Adipose tissue (tissue), 3 donors: ENCODE measurements around the gene ARFRP1. TPM values are rescaled to one million over a fixed set of nuclear protein-coding genes. Genes with fewer than 3 reads are reported as not detected.

ENCODE experiments used
- H3K27ac ChIP-seq: one replicate; pipeline ENCODE4 v1.5.1; 2013; ENCODE audit warnings: low read depth, low read length
- WGBS, 3 donors: extraction: QIAGEN DNeasy Blood & Tissue Kit; methylation state at CpG; one replicate each; pipeline ENCODE4 v1.1.7; 2013; 5-methylcytosine and 5-hydroxymethylcytosine counted together
- polyA plus RNA-seq, 3 donors: library from polyadenylated mRNA; stranded (reverse); fragments of 200-250 nt; gene quantifications; one replicate each; pipeline ENCODE4 v1.2.3, GENCODE V29; 2013
- donor health status: healthy with polysubstance abuse.
- donor health status: Bipolar disorder and iron deficiency.
- donor health status: healthy.

Gene ARFRP1
- polyA plus RNA-seq, 3 donors = 26.9 to 50.8 (median 40.9) TPM

DNA sequence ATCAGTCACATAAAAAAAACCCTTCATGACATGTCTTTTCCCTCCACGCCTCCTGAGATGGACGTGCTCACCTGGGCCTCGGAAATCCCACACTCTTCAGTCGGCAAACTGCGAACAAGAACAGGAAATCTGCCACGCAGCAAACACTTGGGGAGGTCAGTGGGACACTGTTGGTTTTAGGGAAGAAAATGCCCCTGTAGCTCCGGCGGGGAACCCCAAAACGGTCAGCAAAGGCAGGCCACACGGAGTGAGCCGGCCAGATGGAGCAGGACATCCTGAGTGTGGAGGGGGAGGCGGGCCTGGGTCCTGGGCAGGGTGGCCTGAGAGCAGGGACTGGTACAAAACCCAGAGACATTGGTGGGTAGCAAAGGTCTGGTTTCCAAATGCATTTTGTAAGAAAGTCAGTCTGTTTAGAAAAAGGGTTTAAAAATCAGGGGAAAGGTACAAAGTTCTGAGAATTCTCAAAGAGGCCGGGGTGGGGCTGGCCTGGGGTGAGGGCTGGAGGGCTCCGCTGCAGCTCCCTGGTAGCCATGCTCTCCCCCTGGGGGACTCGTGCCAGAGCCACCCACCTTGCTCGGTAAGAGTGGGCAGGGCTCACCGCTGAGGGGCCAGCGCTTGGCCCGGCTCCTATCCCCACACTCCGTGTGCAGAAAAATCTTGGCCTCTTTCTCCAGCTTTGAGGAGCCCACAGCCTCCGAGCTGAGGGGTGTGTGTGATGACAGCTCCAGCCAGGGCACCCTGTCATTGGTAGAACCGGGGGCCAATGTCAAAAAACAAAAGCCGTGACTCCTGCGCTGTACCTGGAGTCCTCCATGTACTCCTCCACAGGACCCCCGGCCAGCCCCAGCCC, 37.0 kb upstream of the ARFRP1 start:
- no peak overlapping the region for H3K27ac ChIP-seq
- WGBS, 3 donors = 71 to 80% (median 79%) methylated on average over 25 of the region's 25 CpGs

DNA sequence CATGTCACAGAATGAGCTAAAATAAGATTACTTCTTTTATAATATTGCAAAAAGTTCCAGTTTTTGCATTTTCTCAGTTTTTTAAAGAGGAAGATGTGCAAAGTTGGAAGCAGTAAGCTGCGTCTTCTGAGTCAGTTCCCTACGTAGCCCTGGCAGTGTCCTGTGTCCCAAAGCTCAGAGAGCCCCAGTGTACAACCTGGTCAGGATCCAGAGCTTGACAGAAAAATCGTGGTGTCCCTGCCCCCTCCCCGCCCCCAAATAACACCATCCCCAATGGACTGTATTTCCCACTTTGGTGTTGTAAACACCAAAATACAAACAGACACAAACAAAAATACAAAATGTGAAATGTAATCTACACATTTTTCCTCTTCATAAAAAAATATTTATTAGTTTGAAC, 36.4 kb upstream of the ARFRP1 start:
- WGBS, 3 donors = 61 to 73% (median 72%) methylated on average over 4 of the region's 4 CpGs
- H3K27ac ChIP-seq = no peak overlapping the region

DNA sequence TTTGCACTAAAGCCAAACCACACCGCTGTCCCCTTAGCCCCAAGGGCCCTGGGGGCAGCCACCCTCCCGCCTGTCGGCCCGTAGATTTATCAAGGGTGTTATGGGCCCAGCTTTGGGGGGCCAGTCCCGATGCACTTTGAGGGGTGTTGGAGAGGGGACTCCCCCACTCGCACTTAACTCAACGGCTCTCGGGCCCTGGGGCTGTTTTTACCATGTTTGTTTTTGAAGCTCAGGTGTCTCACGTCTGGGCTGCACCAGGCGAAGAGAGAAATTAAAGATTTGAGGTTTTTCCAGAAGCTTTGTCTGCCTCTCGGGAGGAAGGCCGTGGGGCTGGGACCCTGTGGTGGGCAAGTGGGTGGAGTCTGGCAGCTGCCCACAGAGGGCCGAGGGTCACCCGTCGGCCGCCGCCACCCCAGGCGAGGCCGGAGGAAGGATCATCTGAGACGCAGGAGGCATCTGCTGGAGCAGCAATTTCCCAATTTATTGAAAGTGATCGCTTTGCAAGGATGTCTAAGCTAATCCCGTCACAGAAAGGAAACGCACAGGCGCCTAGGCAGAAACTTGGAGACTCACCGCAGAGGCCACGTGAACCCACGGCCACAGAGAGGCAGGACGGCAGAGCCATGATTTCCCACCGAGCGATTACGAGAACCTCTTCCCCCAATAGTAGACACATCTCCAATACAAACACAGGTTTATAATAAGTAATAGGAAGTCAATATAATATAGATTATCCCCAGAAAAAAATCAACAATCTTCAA, 35.6 kb upstream of the ARFRP1 start:
- 84 to 88% (median 88%) methylated on average over 31 of the region's 31 CpGs for WGBS, 3 donors
- H3K27ac ChIP-seq = no peak overlapping the region

DNA sequence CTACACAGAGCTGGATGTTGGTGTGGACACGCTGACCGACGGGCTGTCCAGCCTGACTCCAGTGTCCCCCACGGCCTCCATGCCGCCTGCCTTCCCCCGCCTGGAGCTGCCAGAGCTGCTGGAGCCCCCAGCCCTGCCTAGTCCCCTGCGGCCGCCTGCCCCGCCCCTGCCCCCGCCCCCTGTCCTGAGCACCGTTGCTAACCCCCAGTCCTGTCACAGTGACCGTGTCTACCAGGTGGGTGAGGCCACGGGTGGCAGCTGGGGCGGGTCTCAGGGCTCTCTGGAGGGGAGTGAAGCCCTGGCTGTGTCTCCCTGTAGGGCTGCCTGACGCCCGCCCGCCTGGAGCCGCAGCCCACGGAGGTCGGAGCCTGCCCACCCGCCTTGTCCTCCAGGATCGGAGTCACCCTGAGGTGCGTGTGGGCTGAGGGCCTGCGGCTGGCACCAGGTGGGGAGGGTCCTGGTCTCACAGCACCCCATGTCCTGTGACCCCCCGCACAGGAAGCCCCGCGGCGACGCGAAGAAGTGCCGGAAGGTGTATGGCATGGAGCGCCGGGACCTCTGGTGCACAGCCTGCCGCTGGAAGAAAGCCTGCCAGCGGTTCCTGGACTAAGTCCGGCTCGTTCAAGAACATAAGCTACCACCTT, 34.7 kb upstream of the ARFRP1 start:
- 85 to 87% (median 86%) methylated on average over 29 to 37 of the region's 37 CpGs for WGBS, 3 donors
- no peak overlapping the region for H3K27ac ChIP-seq

DNA sequence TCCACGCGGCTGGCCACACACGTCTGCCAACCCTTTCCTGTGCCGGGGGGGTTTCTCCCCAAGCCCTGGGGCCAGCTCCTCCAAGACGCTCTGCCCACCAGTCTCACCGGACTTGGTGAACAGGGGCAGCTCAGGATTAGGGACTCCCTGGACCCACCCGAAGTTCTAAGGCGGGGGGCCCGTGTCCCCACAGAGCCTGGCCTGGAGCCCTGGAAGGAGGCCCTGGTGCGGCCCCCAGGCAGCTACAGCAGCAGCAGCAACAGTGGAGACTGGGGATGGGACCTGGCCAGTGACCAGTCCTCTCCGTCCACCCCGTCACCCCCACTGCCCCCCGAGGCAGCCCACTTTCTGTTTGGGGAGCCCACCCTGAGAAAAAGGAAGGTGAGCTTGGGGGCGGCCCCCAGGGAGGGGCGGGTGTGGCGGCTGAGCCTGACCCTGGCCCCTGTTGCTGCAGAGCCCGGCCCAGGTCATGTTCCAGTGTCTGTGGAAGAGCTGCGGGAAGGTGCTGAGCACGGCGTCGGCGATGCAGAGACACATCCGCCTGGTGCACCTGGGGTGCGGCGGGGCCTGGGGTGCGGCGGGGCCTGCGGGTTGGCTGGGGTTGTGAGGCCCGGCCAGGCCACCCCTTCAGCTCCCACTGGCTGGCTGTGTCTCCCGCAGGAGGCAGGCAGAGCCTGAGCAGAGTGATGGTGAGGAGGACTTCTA, 34.1 kb upstream of the ARFRP1 start:
- 69 to 79% (median 77%) methylated on average over 27 to 30 of the region's 30 CpGs for WGBS, 3 donors
- no peak overlapping the region for H3K27ac ChIP-seq

DNA sequence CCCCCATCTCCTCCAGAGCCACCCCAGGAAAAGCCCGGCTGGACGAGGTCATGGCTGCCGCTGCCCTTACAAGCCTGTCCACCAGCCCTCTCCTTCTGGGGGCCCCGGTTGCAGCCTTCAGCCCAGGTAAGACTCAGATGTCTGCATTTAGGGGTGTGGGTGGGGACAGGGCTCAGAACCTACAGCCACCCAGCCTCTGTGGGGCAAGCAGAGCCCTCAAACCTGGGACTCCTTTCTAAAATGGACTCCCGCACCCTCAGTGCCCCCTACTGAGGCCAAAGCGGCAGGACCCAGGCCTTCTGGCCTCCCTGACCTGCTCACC, 33.5 kb upstream of the ARFRP1 start:
- WGBS, 3 donors = 23 to 26% (median 24%) methylated on average over 6 of the region's 6 CpGs
- no peak overlapping the region for H3K27ac ChIP-seq

DNA sequence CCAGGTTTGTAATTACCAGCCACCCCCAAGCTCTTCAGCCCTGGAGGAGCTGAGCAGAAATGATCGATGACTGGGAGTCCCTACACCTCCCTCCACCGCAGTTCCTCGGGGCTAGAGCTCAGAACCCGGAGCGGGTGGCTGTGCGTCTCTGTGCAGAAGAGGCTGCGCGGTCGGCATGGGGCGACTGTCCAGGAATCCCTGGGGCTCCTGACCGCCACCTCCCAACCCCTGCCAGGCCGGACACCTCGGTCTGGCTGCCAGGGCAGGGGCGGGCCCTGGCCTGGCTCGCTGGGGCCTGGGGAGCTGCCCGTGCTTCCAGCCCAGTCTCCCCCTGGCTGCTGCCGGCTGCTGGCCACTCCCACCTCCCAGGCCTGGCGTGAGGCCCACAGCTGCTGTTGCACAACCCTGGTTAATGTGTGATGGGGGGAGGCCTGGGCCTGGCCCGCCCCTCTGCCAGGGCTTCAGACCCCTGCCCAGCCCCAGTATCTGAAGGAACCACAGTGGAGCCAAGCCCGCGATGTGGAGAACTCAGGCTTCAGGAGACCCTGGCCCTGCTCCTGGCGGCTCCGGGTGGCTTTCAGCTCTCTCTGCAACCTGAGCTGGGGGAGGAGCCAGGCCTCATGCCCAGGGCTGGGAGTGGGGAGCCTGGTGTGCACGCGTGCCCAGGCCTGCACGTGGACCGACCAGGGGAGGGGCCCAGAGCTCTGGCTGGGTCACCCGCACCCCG, 33.0 kb upstream of the ARFRP1 start:
- no peak overlapping the region for H3K27ac ChIP-seq
- 2 to 4% (median 3%) methylated on average over 27 to 29 of the region's 29 CpGs for WGBS, 3 donors

DNA sequence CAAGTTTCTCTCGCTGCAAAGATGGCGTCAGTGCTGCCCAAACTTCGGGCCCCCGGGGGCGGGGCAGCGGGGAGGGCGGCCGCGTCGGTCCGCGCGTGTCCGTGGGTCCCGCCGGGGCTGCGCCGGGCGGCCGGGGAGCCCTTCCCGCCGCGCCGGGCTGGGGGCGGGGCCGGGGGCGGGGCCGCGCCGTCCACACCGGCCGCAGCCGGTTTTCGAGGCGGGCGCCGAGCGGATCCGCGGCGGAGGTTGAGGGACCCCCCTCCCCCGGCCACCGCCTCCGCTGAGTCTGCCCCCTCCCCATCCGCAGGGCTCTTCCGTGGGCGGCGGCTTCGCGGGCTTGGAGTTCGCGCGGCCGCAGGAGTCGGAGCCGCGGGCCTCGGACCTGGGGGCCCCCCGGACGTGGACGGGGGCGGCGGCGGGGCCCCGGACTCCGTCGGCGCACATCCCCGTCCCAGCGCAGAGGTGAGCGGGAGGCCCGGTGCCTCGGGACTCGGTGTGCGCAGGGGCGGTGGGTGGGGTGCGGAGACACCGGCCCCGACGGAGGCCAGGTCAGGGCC, 32.4 kb upstream of the ARFRP1 start:
- no peak overlapping the region for H3K27ac ChIP-seq
- 0 to 1% (median 1%) methylated on average over 54 to 80 of the region's 80 CpGs for WGBS, 3 donors

DNA sequence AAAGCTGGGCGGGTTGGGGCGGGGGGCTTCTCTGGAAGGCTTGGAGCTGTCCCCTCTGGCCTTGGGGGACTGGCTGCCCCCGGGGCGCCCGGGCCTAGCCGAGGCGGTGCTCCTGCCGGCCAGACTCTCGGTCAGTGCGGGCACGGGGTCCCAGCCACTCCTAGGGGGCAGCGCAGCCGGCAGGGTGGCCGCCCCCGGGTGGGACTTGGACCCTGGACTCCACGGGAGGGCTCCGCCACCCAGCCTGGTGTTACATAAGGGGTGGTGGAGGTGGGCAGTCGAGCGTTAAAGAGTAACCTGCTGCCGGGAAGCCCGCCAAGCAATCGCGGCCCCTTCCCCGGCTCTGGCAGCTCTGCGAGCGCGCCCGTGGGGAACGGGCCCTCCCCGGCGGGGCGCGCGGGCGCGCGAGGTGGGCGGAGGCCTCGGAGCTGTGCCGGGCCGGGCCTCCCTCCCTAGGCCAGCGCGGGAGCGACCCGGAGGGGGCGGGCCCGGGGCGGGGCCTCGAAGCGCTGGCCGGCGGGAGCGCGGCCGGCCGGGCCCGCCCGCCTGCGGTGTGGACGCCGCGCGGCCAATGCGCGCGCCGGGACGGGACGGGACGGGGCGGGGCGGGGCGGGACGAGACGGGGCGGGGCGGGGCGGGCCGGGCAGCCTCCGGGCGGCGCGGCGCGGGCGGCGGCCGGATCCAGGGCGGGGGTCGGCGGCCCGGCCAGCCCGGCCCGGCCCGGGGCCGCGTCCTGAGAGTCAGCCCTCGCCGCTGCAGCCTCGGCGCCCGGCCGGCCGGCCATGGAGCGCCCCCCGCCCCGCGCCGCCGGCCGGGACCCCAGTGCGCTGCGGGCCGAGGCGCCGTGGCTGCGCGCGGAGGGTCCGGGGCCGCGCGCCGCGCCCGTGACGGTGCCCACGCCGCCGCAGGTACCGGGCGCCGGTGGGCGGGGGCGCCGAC, 31.6 kb upstream of the ARFRP1 start, which contains the start of gene SLC2A4RG:
Gene SLC2A4RG, plus strand, starts transcription at position 647 of the 940 bp plus-strand sequence. Its CDS starts 137 bp downstream, at position 784.
- 1 to 2% (median 1%) methylated on average over 40 to 130 of the region's 136 CpGs for WGBS, 3 donors
- no peak within 1 kb of the TSS for H3K27ac ChIP-seq

DNA sequence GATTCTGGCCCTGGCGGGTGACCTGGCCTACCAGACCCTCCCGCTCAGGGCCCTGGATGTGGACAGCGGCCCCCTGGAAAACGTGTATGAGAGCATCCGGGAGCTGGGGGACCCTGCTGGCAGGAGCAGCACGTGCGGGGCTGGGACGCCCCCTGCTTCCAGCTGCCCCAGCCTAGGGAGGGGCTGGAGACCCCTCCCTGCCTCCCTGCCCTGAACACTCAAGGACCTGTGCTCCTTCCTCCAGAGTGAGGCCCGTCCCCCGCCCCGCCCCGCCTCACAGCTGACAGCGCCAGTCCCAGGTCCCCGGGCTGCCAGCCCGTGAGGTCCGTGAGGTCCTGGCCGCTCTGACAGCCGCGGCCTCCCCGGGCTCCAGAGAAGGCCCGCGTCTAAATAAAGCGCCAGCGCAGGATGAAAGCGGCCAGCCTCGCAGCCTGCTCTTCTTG, 30.9 kb upstream of the ARFRP1 start:
- H3K27ac ChIP-seq = no peak overlapping the region
- WGBS, 3 donors = 14 to 21% (median 19%) methylated on average over 18 to 26 of the region's 26 CpGs

DNA sequence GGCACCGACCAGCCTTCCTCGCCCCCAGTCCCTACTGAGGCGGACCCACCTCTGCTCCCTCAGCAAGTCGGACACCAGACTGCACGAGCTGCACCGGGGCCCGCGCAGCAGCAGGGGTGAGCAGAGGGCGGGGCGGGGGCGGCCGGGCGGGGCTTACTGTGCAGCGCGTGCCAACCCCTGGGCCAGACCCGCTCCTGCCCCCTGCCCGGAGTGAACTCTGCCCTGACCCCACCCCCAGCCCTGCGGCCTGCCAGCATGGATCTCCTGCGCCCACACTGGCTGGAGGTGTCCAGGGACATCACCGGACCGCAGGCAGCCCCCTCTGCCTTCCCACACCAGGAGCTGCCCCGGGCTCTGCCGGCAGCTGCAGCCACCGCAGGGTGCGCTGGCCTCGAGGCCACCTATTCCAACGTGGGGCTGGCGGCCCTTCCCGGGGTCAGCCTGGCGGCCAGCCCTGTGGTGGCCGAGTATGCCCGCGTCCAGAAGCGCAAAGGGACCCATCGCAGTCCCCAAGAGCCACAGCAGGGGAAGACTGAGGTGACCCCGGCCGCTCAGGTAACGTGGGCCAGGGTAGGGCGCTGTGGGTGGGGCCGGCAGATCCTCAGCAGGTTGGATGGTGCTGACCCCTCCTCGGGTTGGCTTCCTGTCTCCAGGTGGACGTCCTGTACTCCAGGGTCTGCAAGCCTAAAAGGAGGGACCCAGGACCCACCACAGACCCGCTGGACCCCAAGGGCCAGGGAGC, 30.3 kb upstream of the ARFRP1 start:
- WGBS, 3 donors = 20 to 24% (median 20%) methylated on average over 30 to 43 of the region's 43 CpGs

DNA sequence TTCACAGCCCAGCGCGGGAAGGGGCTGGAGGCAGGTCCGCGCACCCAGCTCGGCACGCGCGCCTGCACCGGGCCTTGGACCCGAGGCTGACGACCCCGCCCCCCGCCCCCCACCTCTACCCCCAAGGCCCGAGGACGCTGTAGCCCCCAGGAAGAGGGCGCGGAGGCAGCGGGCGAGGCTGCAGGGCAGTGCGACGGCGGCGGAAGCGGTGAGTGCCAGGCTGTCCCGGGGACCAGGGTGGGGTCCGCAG, 29.8 kb upstream of the ARFRP1 start:
- no peak overlapping the region for H3K27ac ChIP-seq
- WGBS, 3 donors = 9 to 25% (median 10%) methylated on average over 21 to 26 of the region's 26 CpGs

More for the DNA sequence above, 30.3 kb upstream of the ARFRP1 start:
- no peak overlapping the region for H3K27ac ChIP-seq

DNA sequence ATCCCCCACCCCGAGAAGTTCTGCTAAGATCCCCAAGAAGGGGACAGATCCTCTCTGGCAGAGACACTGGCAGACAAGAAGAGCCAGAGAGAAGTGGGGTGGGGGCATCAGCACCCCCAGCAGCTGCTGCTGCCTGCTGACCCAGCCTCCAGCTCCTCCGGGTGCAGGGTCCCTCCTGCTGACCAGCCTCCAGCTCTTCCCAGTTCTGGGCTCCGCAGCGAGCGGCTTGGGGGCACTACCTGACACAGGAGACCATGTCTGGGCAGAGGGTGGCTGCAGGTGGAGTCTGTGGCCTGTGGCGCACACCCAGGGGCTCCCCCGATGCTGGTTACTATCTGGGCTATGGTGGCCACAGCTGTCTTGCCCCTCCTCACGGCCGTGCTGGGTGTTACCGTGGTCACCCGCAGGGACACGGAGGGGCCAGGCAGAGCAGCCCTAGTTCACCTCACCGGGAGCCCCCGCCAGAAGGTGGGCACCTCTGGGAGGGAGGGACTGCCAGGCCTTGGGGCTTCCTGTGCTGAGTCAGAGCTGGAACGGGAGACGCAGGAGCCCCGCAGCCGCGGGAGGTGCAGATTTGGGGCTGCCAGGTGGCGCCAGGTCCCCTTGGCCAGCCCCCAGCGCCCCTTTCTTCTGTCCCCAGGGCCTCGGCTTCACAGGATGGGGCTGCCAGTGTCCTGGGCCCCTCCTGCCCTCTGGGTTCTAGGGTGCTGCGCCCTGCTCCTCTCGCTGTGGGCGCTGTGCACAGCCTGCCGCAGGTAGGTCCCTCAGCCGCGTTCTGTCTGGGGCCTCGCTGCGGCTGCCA, 29.3 kb upstream of the ARFRP1 start:
- no peak overlapping the region for H3K27ac ChIP-seq
- 41 to 56% (median 48%) methylated on average over 19 to 30 of the region's 30 CpGs for WGBS, 3 donors

DNA sequence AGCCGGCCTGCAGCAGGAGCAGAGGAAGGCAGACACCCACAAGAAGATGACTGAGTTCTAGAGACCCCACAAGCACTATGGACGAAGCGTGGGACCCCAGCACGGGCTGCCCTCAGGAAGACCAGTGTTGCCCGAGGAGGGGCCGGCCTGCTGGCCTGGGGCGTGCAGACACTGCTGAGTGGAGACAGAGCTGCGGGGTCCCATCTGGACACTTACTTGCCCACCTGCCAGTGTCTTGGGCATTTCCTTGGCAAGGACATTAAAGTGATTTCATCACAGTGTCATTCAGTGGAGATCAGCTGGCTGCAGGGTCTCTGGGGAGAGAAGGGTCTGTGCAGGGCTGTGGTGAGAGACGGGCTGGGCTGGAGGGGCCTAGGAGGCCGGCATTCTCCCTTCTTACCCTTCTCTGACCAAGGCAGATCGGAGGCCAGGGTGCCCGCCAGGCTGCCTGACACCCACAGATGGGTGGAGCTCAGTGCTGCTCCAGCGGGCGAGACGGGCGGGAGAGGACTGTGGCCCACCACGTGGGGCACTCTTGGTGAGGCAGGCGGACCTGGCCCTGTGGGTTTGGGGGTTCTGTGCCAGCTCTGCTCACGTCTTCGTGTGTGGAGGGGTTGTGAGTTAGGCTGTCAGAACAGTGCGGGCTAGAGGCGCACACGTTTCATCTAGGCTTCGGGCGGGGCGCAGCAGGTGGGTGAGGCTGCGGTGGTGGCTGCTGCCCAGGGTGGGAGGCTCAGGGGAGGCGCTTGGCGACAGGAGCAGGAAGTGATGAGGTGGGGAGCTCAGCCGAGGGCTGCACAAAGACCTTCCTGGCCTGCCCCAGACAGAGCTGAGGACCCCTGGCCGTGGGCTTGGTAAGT, 28.3 kb upstream of the ARFRP1 start, which contains the start of gene LIME1:
Gene LIME1, plus strand, starts transcription at position 806 of the 860 bp plus-strand sequence. CDS start 886 bp downstream, outside the sequence.
- H3K27ac ChIP-seq = no peak within 1 kb of the TSS
- WGBS, 3 donors = 69 to 88% (median 74%) methylated on average over 31 of the region's 31 CpGs
